HG02973 (cell line): ENCODE results near the gene AP4E1.
"Not testable (repeated sequence)": the region's sequence is repeated elsewhere in the genome, so short reads cannot be mapped to it uniquely, and the experiment has no call there.

Experiments used
- ATAC-seq: cut with Tn5 transposase; IDR thresholded peaks from one replicate; pipeline ENCODE4 v1.9.1; 2021; ENCODE audit warnings: moderate library complexity; ENCODE audit not compliant: unreplicated experiment

AP4E1 gene

DNA sequence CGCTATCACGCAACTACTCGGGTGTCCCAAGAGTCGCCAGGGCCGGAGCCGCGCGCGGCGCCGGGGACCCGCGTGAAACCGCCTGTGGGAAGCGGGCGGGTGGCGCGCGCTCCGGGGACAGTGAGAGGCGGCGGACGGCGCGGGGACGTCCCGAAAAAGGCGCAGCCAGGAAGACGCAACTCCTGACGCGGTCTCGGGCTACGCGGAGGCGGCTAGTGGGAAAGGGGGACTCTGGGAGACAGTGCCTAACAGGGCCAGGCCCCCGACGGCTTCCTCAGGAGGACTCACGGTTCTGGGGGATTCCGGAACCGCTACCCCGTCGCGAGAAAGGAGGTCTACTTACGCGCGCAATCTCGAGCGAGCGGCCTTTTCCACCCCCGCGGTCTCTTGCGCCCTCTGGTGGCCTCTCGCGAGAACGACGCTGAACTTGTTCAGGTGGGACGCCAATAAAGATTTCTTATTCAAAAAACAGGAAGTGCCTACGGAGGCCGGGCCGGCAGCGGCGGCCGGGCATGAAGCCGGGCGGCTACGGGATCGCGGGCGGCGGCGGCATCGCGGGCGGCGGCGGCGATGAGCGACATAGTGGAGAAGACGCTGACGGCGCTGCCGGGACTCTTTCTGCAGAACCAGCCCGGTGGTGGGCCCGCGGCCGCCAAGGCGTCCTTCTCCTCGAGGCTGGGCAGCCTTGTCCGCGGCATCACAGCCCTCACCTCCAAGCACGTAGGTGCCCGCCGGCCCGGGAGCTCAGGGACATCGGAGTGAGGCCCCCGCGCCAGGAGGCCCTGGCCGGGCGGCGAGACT lies at the start of gene AP4E1:
AP4E1 (plus strand) TSS at position 475 of the 801 bp plus-strand sequence; CDS start at position 571, 96 bp downstream.
- peak; percentile 44 for ATAC-seq

DNA sequence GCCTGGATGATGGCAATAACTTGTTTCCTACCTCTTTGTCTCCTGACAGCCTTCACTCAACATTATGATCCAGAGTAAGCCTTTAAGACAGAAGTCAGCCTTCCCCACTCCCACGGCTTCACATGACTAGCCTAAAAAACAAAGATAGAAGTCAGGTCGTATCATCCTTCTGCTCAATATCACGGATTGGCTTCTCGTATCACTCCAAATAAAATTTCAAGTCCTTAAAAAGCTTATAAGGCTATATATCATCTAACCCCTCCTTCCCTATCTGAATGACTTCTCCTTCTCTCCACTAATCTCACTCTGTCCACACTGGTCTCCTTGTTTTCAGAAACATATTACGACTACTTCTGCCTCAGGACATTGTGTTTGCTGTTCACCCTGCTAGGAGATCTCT lies 47.7 kb upstream of the AP4E1 start:
- ATAC-seq = no peak

DNA sequence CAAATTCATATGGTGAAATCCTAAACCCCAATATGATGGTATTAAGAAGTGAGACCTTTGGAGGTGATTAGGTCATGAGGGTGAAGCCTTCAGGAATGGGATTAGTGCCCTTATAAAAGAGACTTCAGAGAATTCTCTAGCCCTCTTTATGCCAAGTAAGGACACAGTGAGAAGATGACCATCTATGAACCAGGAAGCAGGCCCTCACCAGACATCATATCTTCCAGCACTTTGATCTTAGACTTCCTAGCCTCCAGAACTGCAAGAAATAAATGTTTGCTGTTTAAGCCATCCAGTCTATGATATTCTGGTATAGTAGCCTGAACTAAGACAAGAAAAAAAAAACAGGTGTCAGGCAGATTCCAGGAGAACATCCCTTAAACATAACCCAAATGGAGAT lies 45.9 kb upstream of the AP4E1 start:
- ATAC-seq = no peak

DNA sequence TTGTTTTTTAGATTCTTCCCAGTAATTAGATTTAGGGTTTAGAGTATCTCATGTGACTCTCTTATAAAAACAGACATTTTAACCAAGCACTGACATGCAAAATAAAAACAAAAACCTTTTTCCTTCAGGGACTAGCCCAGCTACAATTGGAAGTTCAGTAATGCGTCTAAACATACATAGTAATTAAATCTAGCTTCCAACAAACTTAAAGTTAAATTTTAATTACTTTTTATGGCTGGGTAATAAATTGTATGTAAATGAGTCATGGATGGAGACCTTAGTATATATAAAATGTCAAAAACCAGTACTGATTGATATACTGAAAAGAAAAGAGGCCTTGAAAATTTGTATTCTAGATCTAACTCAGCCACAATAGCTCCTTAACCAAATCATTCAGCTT lies 43.6 kb upstream of the AP4E1 start:
- no peak for ATAC-seq

DNA sequence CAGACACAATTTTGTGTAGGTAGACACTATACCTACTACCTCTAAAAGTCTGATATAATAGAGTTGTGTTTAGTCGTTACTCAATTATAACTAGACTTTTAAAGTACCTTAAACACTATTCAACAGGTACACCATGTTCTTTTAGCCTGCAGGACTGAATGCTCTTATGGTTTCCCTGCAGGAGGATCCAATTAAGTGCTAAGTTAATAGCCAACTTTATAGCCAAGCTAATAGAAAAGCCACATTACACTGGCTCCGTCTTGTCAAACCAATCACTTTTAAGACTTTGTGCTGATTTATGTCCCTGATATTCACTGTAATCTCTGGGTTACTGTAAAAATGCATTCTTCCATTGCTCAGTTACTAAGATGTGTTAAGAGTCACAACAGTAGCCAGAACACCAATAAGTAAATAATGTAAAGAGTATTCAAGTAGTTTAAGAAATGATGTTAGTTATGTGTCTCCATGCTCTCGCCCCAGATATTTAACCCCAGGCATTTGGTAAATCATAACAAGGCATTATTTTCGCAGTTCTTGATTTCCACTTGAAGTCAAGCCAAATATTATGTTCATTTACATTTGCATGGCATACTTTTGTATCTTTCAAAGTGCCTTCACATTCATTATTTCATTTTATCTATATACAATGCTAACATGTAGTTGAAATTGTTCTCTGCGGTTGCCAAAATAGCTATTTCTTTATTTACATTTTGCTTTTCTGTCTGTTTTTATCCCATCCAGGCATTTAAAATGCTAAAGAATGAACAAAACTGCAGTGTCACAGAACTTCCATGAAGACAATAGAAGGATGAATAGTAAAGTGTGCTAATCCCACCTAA lies 42.7 kb upstream of the AP4E1 start:
- ATAC-seq = no peak

DNA sequence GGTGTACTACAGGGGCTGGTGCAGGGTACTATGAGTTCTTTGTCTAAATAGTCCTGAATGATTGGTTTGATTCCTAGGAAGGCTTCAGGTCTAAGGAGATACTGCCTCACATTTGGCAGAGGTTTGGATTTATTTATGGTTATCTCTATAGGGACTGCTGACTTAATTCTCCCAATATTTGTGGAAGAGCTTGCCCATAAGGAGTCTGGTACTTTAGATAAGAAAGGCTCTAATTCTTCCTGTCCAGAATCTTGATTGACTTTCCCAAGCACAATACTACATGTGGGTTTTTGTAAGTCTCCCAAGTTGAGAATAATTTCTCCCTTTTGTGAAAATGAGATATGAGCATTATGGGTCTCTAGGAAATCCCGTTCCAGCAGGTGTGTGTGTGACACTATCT lies 36.7 kb upstream of the AP4E1 start:
- ATAC-seq = no peak

DNA sequence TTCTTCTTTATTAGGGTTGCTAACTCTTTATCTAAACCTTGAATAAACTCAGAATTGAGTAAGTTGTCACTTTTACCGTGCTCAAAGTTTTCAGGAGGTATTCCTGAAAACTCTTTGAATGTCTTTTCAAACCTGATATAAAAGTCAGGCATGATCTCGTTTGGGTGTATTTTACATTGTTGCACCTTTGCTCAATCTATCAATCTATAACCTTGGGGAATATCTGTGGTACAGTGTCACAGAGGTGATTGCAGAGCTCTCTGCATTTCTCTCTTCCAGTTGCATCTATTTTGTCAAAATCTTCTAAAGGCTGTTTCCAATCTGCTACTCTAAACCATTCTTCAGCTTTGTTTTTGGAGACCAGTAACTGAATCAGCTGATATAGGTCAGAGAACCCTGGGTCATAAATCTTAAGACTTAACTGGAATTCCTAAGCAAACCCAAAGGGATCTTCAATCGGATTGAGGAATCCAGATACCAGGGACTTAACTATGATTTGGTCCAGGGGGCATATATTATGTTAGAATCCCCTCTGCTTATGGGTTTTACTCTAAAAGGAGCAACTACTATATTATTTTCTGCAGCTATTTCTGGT lies 35.6 kb upstream of the AP4E1 start:
- ATAC-seq = no peak

DNA sequence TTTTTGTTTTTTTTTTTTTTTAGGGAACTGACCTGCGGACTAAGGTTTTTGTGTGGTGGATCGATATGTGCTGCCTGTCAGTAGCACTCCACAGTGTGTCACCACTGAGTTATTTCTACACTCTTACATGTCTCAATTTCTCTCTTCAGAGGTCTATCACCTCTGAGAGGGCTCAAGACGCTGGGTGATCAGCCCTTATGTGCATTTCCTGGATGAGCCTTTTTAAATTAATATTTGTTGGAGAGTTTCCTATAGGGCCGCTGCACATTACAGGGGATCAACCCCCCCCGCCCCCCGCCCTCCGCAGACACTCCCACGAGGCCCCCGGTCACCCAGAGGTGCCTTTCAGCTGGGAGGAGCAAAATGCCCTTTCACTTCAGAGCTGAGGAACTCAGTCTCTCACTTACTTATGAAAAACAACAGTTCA lies 34.5 kb upstream of the AP4E1 start:
- no peak for ATAC-seq

DNA sequence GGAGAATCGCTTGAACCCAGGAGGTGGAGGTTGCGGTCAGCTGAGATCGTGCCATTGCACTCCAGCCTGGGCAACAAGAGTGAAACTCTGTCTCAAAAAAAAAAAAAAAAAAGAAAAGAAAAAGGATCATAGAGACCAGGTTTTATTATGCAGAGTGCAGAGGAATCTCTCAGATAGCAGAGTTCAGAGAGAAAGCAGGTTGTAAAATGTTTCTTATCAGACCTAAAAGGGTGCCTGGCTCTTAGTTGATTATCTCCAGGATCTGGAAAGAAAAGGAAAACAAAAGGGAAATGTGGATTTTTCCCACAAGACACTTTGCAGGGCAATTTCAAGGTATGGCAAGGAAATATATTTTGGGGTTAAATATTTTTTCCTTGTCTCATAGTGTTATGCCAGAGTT lies 33.2 kb upstream of the AP4E1 start:
- not testable (repeated sequence) for ATAC-seq

DNA sequence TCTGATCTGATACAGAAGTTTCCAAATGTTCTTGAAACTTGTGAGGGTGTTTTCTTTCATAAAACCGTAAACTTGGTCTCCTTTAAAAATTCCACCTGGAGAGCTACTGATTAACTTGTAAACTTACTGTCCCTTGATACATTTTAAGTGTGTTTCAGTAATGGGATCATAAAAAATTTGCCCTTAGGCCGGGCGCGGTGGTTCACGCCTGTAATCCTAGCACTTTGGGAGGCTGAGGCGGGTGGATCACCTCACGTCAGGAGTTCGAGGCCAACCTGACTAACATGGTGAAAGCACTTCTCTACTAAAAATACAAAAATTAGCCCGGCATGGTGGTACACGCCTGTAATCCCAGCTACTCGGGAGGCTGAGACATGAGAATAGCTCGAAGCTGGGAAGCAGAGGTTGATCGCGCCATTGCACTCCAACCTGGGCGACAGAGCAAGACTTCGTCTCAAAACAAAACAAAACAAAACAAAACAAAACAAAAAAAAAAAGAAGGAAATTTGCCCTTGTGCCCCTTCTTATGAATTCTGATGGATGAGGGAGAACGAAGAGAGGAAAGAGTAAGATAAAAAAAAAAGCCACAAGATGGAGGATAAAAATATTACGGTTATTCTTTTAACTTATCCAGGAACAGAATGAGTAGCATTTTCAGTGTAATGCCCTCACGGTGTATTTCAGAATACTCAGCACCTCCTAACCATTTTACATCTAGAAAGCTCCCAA lies 32.1 kb upstream of the AP4E1 start:
- no peak for ATAC-seq

DNA sequence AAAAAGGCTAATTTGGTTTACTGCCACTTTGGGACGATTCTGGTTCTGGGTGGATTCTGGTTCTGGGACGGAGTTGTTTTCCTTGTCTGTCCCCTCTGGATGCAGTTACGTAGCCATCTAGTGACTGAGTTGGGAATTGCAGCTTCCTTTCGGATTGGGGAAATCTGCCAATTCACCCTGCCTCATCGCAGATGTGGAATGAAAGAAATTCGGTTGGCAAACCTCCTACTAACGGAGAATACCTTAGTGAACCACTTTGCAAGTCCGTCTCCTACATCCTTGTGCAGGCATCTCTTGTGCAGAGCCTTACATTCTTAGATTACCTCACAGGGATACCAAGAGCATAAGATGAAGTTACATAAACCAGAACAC lies 31.5 kb upstream of the AP4E1 start:
- no peak for ATAC-seq

DNA sequence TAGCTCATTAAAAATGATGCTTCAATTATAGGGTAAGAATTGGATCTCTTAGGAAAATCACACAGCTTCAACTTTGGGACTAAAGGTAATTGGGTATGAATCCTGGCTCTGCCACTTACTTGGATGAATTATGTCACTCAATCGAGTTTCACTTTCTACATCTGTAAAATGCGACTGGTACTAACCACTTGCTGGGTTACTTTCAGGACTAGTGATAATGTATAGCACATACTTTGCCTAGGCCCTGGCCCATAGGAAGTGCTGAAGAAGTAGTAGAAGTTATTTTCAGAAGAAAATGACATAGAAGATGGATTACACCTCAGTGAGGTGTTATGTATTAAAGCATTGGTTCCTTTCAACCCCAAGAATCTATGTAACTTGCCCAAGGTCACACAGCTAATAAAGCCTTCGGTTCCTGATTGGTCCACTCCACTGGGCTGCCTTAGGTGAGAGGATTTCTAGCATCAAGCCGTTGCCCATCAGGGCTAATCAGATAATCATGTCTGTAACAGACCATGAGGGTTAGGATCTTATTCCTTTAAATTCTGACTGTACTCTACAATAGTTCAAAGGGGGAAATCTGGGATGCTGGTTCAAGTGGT lies 29.4 kb upstream of the AP4E1 start:
- peak; percentile 66 for ATAC-seq

DNA sequence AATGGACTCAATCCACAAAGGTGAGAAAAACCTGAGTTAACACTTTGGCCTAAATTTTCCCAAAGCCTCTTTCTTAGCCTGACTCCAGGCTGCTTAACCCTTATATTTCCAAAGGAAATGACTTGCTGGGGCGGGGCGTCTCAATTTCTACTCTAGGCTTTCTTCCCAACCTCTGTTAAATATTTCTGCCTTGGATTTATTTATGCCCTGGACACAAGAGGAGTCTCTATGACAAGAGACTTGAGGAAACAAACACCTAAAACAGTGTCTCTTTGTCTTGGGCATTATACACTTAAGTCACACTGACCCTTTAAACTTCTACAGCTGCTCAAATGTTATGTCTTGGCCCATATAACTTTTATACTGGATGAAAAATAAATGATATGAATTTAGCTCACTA lies 28.3 kb upstream of the AP4E1 start:
- no peak for ATAC-seq

DNA sequence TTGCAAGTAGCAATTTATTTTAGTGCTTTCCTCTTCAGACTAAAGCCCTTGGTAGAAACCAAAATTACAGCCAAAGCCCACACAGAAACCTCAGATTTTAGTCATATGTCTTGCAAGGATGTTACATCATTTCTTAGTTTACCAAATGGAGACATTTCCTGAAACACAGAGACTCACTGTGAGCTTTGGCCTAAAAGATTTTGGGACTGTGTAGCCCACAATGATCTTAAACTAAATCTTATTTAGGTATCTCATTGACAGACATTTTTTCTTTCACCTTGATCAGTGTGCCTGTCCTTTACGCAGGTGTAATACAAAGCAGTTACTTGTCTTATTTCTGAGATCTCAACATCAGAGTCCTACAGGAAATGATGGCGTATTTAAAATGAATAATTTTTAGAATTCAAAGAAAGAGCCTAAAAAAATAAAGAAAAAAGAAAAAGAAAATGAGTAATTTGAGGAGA lies 27.8 kb upstream of the AP4E1 start:
- ATAC-seq = peak; percentile 30

DNA sequence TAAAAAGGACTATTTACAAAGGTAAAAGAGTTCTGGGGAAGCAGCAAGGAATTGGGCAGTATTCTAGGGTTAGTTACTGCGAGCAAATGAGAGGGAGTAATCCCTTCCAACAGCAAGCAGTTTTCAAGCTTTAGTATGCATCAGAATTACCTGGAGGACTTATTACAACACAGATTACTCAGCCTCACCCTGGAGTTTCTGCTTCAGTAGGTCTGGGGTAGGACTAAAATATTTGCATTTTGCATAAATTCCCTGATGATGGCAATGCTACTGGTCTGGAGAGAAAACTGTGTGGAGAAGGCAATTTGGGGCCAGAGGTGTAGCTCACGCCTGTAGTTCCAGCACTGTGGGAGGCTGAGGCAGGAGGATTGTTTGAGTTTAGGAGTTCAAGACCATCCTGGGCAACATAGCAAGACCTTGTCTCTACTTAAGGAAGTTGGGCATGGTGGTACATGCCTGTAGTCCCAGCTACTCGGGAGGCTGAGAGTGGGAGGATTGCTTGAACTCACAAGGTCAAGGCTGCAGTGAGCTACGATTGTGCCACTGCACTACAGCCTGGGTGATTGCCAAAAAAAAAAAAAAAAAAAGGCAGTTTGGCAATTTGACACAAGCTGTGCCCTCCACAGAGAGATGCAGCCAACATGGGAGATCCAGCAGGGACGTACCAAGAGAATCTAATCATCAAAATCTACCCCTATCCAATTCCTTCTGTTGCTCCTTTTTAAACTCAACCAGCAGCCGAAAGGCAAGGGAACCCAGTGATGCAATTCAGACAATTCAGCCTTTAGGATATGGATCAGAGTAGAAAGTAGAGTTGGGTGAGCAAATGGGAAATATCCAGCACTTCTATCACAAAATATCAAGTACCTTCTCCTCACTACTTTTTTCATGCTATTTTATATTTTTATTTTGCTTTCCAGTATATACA lies 27.1 kb upstream of the AP4E1 start:
- ATAC-seq = no peak

DNA sequence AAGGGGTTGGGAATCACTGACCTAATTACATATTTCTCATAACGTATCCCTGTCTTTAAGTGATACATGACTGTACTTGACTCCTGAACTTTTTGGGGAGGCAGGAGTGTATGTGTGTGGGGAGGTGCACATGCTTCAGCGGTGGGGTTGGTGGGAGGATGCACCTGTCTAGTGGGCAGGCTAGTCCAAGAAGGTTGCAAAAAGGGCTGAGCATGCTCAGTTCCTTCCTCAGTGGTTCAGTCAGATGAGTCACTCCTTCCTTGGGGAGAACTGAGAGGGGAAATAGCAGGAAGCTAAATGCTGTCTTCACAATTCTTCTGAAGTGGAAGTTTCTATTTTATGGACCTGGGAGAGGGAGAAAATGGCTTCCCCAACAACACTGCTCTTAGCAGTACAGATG lies 24.6 kb upstream of the AP4E1 start:
- ATAC-seq = no peak

DNA sequence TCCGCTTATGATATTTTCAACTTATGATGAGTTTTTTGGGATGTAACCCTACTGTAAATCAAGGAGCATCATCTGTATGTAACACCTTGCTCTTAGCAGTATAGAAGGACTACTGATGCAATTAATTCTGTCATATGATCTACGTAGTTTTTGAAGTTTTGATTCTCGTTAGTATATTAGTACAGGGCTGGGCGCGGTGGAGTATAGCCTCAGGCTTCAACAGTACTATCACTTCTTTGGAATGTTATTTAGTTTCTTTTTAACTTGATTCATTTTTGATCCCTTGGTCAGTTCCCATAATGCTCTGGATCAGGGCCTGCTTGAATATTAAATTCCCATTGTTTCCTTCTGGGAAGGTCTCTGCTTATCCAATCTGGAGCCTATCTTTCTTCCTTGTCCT lies 23.9 kb upstream of the AP4E1 start:
- no peak for ATAC-seq

DNA sequence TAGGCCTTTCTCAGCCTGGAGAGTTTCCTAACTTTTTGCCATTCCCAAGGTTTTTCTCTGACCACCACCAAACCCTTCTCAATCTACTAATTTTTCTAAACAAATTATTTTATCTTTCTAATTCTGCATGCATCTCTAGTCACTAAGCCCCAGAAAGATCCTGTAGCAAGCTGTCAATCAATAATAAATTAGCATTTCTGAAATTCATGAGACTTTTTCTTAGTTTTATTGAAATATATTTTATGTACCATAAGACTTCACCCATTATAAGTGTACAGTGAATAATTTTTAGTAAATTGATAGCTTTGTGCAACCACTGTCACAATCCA lies 22.4 kb upstream of the AP4E1 start:
- no peak for ATAC-seq

DNA sequence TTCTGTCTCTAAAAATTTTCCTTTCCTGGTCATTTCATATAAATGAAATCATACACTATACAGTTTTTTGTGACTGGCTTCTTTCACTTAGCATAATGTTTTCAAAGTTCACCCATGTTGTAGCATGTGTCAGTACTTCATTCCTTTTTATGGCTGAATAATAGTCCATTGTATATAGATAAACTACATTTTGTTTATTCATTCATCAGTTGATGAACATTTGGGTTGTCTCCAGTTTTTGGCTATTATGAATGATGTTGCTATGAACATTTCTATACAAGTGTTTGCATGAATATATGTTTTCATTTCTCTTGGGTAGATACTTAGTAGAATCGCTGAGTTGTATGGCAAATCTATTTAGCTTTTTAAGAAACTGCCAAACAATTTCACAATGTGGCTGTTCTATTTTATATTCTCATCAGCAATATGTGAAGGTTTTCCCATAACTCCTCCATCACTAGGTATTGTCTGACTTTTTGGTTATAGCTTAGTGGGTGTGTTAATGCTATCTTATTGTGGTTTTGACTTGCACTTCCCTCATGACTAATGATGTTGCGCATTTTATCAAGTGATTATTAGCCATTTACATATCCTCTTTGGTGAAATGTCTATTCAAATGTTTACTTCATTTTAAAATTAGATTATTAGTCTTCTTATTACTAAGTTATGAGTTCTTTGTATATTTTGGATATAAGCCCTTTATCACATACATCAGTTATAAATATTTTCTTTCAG lies 21.7 kb upstream of the AP4E1 start:
- ATAC-seq = no peak
